Prostate gland (tissue), 2 donors: Measurements from ENCODE around the gene EXOC3. TPM values are rescaled to one million over a fixed set of nuclear protein-coding genes. Genes with fewer than 3 reads are reported as not detected.
"Not testable (repeated sequence)": the region's sequence is repeated elsewhere in the genome, so short reads cannot be mapped to it uniquely, and the experiment has no call there.

Source experiments
- DNase-seq: peaks from one replicate; pipeline ENCODE4 v3.0.0-alpha.2; 2019; ENCODE audit warnings: low spot score
- H3K27ac ChIP-seq, 2 donors: fragments of 200-600 bp; sonication (generic); 2 replicates each; pipeline ENCODE4 v1.5.1; 2017 to 2019
- H3K27me3 ChIP-seq: fragments of 200-600 bp; sonication (generic); replicated peaks from 2 replicates; pipeline ENCODE4 v1.5.1; 2019; ENCODE audit not compliant: insufficient read depth
- H3K36me3 ChIP-seq, 2 donors: fragments of 200-600 bp; sonication (generic); 1 replicate in 1 of 2; 2 replicates in 1 of 2; pipeline versions ENCODE4 v1.5.1 to v1.8.1; 2017 to 2019
- H3K4me1 ChIP-seq: fragments of 200-600 bp; sonication (generic); replicated peaks from 2 replicates; pipeline ENCODE4 v1.5.1; 2019
- H3K4me3 ChIP-seq, 2 donors: fragments of 200-600 bp; sonication (generic); 2 replicates each; pipeline ENCODE4 v1.5.1; 2017 to 2019
- H3K9me3 ChIP-seq: fragments of 200-600 bp; sonication (generic); 2 replicates; pipeline ENCODE4 v1.5.1; 2017
- CTCF ChIP-seq, 4 experiments: fragments of 200-600 bp in 2 of 4; fragments of 450-650 bp in 2 of 4; sonication (generic) in 2 of 4; IDR thresholded peaks; 1 replicate in 3 of 4; 2 replicates in 1 of 4; pipeline ENCODE4 v1.5.1; 2016 to 2019; ENCODE audit warnings: antibody characterized with exemption in 4 of 4, mild to moderate bottlenecking in 2 of 4, moderate library complexity in 2 of 4
- POLR2A ChIP-seq: fragments of 450-650 bp; IDR thresholded peaks from one replicate; pipeline ENCODE4 v1.6.1; 2016; ENCODE audit warnings: antibody characterized with exemption, mild to moderate bottlenecking
- POLR2AphosphoS5 ChIP-seq: sonication (generic); formaldehyde crosslinking; IDR thresholded peaks from one replicate; pipeline ENCODE4 v1.6.1; 2017; ENCODE audit warnings: antibody characterized with exemption
- WGBS: methylation state at CpG from one replicate; pipeline ENCODE4 v1.1.5; 2018; 5-methylcytosine and 5-hydroxymethylcytosine counted together
- intact Hi-C: fragments of 100-400 bp; cut with DNase I; formaldehyde crosslinking; loops from one replicate; pipeline ENCODE4 v1.14.2; 2022
- total RNA-seq, 2 donors: library from RNA; depleted of rRNA; stranded (reverse); fragments of >200 nt; gene quantifications; one replicate each; pipeline ENCODE4 v1.1.0, GENCODE V29; 2016

Gene EXOC3
- total RNA-seq, 2 donors from 2014 or later: 44.3 to 79.7 TPM

DNA sequence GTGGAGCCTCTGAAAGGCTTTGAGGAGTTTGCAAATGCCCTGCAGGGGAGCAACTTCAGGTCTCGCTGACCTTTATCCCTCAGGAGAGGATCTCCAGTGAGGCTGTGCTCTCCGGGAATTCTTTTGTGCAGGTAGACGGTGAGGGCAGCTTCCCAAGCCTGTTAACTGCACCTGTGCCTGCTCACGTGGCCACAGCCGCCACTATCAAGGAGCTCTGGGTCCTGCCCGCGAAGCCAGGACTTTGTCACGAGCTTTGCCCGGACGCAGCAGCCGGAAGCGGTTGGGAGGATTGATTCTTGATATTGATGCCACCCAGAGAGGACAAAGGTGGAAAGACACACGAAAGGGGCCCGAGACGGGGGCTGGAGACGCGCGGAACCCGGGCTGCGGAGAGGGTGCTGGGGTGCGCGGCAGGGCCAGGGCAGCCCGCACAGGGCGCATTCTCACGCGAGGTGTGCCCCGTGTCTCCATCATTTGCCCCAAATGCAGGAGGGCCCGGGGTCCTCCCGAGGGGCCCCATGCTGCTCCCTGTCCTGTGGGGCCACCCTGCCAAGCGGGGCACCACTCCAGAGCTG, 63.1 kb downstream of the EXOC3 start:
- Histone ChIP-seq H3K27me3 (peaks cover 12% of the 10 kb centered on the region), H3K36me3 (no peaks in the 10 kb centered on the region), H3K9me3 (no peaks in the 10 kb centered on the region), H3K27ac (no peak overlapping the region), H3K4me3 (no peak overlapping the region), H3K4me1 (no peaks in the 10 kb centered on the region)
- DNase-seq: no peak
- no peak for TF ChIP-seq POLR2A
- TF ChIP-seq CTCF (IDR thresholded peaks at IDR 0.05): no peak
- no peak for TF ChIP-seq POLR2AphosphoS5
- intact Hi-C loops: no loop called here
- WGBS: 47% methylated on average over 30 of the region's 30 CpGs

DNA sequence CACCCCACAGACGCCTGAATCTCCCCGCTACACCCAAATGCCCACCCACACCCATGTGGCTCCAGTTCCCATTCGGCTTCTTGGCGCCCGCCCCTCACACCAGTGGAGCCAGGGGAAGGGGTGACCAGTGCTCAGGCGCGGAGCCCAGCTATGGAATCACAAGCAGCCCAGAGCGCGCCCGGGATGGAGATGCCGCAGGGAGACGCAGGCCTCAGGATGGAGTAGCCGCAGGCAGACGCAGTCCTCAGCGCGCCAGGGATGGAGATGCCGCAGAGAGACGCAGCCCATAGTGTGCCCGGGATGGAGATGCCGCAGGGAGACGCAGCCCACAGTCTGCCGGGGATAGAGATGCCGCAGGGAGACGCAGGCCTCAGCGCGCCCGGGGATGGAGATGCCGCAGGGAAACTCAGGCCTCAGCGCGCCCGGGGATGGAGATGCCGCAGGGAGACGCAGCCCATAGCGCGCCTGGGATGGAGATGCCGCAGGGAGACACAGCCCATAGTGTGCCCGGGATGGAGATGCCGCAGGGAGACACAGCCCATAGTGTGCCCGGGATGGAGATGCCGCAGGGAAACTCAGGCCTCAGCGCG, 65.1 kb downstream of the EXOC3 start:
- DNase-seq, H3K4me1 ChIP-seq, H3K27ac ChIP-seq, intact Hi-C loops, H3K36me3 ChIP-seq, H3K4me3 ChIP-seq, H3K9me3 ChIP-seq: not testable (repeated sequence)
- WGBS: 94% methylated on average over 42 of the region's 42 CpGs
- H3K27me3 ChIP-seq: peaks cover 13% of the 10 kb centered on the region

GRCh38 chr5:509611-510185, 66.7 kb downstream of the EXOC3 start:
- TF ChIP-seq POLR2AphosphoS5: no peak
- H3K27ac ChIP-seq: no peak overlapping the region
- intact Hi-C loops: no loop called here
- DNase-seq: no peak
- no peaks in the 10 kb centered on the region for H3K36me3 ChIP-seq
- peaks cover 13% of the 10 kb centered on the region for H3K27me3 ChIP-seq
- no peaks in the 10 kb centered on the region for H3K9me3 ChIP-seq
- no peak overlapping the region for H3K4me3 ChIP-seq
- H3K4me1 ChIP-seq: no peaks in the 10 kb centered on the region
- WGBS: 44% methylated on average over 19 of the region's 22 CpGs

GRCh38 chr5:510521-510920, 67.5 kb downstream of the EXOC3 start:
- Histone ChIP-seq H3K4me1 (no peaks in the 10 kb centered on the region), H3K9me3 (no peaks in the 10 kb centered on the region), H3K27ac (no peak overlapping the region), H3K27me3 (peaks cover 13% of the 10 kb centered on the region), H3K36me3 (no peaks in the 10 kb centered on the region), H3K4me3 (no peak overlapping the region)
- intact Hi-C loops: no loop called here
- no peak for TF ChIP-seq POLR2A
- no peak for TF ChIP-seq POLR2AphosphoS5
- TF ChIP-seq CTCF (IDR thresholded peaks at IDR 0.05): no peak
- 77% methylated on average over 9 of the region's 9 CpGs for WGBS
- no peak for DNase-seq

DNA sequence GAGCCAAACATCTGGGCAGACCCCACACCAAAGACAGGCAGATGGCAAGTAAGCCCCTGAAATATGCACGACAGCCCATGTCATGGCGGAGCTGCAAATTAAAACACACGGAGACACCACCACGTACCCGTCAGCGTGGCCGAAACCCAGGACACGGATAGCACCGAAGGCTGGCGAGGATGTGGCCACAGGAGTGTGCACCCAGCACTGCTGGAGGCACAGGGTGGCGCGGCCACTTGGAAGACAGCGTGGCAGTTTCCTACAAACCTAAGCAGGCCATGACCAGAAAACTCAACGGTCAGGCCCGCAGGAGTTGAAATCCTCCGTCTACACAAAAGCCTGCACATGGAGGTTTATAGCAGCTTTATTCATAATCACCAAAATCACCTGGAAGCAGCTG, 68.5 kb downstream of the EXOC3 start:
- intact Hi-C loops: no loop called here
- H3K36me3 ChIP-seq: no peaks in the 10 kb centered on the region
- WGBS: 94% methylated on average over 16 of the region's 16 CpGs
- TF ChIP-seq POLR2A (no peak), CTCF (IDR thresholded peaks at IDR 0.05) (no peak), POLR2AphosphoS5 (no peak)
- no peak for DNase-seq
- H3K4me3 ChIP-seq: no peak overlapping the region
- no peak overlapping the region for H3K27ac ChIP-seq
- H3K9me3 ChIP-seq: no peaks in the 10 kb centered on the region
- no peaks in the 10 kb centered on the region for H3K4me1 ChIP-seq
- peaks cover 6% of the 10 kb centered on the region for H3K27me3 ChIP-seq
